NCI-H82 (cell line): ENCODE results near the gene ADAP1.
"Not testable (repeated sequence)": the region's sequence is repeated elsewhere in the genome, so short reads cannot be mapped to it uniquely, and the experiment has no call there.

Experiments
- DNase-seq: peaks from one replicate; lab custom pipeline; 2025; lab: John Stamatoyannopoulos, UW

The ADAP1 gene

GRCh38 chr7:954330-955238 is at the start of gene ADAP1:
Gene ADAP1, minus strand, starts transcription at chr7:954680. Its CDS starts 203 bp downstream, at chr7:954477.
- no peak for DNase-seq

- DNase-seq: not testable (repeated sequence)
Measured at GRCh38 chr7:1002445-1002844, 48.0 kb upstream of the ADAP1 start.

- not testable (repeated sequence) for DNase-seq
Measured at GRCh38 chr7:1002026-1002425, 47.5 kb upstream of the ADAP1 start.

- peak; percentile 24 for DNase-seq
Measured at GRCh38 chr7:1001069-1001770, 46.7 kb upstream of the ADAP1 start.

- no peak for DNase-seq
Measured at GRCh38 chr7:999941-1000935, 45.8 kb upstream of the ADAP1 start.

- no peak for DNase-seq
Measured at GRCh38 chr7:999149-999879, 44.8 kb upstream of the ADAP1 start.

- DNase-seq: no peak
Measured at GRCh38 chr7:997404-998395, 43.2 kb upstream of the ADAP1 start.

- no peak for DNase-seq
Measured at GRCh38 chr7:996079-996872, 41.8 kb upstream of the ADAP1 start.

GRCh38 chr7:995571-995970 is 41.1 kb upstream of the ADAP1 start:
- no peak for DNase-seq

- no peak for DNase-seq
Measured at GRCh38 chr7:994592-995308, 40.3 kb upstream of the ADAP1 start.

- peak; percentile 98 for DNase-seq
Measured at GRCh38 chr7:992709-993607, 38.5 kb upstream of the ADAP1 start.

GRCh38 chr7:991729-992656 is 37.5 kb upstream of the ADAP1 start:
- DNase-seq: no peak

- DNase-seq: no peak
Measured at GRCh38 chr7:990933-991728, 36.7 kb upstream of the ADAP1 start.

GRCh38 chr7:990352-990932 is 36.0 kb upstream of the ADAP1 start:
- DNase-seq: no peak

- DNase-seq: no peak
Measured at GRCh38 chr7:988963-989529, 34.6 kb upstream of the ADAP1 start.
